Measurements from ENCODE around the gene SEMA3C. TPM values are rescaled to one million over a fixed set of nuclear protein-coding genes. Genes with fewer than 3 reads are reported as not detected.

Gene SEMA3C
- total RNA-seq, 2 donors from 2014 or later, result 89.2 to 184 TPM

DNA sequence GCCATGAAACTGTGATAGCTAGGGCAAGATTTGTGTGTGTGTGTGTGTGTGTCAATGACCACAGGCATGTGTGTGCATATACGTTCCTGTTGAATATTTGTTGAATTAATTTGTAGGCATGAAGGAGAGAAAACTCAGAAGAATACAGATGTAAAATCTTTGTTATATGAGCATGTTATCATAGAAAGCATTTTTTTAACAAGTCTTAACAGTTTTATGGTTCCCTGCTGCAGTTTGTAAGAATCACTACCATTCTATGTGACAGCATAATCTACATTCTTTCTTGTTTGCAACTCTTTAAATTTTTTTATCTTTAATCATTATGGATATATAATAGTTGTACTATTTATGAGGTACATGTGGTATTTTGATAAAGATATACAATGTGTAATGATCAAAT lies 150.1 kb downstream of the SEMA3C start:
- TF ChIP-seq, protein P1, sequence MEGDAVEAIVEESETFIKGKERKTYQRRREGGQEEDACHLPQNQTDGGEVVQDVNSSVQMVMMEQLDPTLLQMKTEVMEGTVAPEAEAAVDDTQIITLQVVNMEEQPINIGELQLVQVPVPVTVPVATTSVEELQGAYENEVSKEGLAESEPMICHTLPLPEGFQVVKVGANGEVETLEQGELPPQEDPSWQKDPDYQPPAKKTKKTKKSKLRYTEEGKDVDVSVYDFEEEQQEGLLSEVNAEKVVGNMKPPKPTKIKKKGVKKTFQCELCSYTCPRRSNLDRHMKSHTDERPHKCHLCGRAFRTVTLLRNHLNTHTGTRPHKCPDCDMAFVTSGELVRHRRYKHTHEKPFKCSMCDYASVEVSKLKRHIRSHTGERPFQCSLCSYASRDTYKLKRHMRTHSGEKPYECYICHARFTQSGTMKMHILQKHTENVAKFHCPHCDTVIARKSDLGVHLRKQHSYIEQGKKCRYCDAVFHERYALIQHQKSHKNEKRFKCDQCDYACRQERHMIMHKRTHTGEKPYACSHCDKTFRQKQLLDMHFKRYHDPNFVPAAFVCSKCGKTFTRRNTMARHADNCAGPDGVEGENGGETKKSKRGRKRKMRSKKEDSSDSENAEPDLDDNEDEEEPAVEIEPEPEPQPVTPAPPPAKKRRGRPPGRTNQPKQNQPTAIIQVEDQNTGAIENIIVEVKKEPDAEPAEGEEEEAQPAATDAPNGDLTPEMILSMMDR (IDR thresholded peaks at IDR 0.05), result no peak
- H3K4me3 ChIP-seq, result no peak overlapping the region
- no peaks in the 10 kb centered on the region for H3K27me3 ChIP-seq (replicated peaks; ENCODE audit: insufficient read depth)
- no peaks in the 10 kb centered on the region for H3K9me3 ChIP-seq
- peaks cover 6% of the 10 kb centered on the region for H3K36me3 ChIP-seq
- DNase-seq (ENCODE audit: low spot score) (no peak), ATAC-seq (ENCODE audit: insufficient number of reproducible peaks, low FRiP score, low read depth) (no peak)
- no peak overlapping the region for H3K27ac ChIP-seq
- H3K4me1 ChIP-seq (ENCODE audit: control insufficient read depth in 1 of 2, low read depth in 2 of 2), result peaks cover 0 to 9% of the 10 kb centered on the region in 2 donors

DNA sequence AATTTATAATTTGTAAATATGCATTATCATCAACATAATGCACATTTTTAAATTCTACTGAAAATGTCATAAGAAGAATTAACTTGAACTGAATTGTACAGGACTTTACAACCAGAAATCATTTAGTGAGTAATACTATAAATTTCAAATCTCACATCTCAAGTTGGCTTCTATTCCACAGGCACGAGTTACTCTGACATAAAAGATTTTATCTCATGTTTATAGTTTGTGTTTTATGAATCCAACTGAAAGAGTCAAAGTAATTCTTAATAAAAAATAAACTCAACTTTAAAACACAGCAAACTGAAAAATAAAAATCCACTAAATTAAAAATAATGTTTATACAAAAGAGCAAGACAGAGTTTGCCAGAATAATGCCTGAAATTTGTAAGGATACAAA lies 151.2 kb downstream of the SEMA3C start:
- Histone ChIP-seq H3K27me3 (replicated peaks; ENCODE audit: insufficient read depth) (no peaks in the 10 kb centered on the region), H3K4me1 (ENCODE audit: control insufficient read depth in 1 of 2, low read depth in 2 of 2) (peaks cover 0 to 7% of the 10 kb centered on the region in 2 donors), H3K36me3 (peaks cover 6% of the 10 kb centered on the region), H3K27ac (no peak overlapping the region), H3K4me3 (no peak overlapping the region), H3K9me3 (no peaks in the 10 kb centered on the region)
- DNase-seq (ENCODE audit: low spot score) (no peak), ATAC-seq (ENCODE audit: insufficient number of reproducible peaks, low FRiP score, low read depth) (no peak)
- TF ChIP-seq, protein P1 (IDR thresholded peaks at IDR 0.05), result no peak

DNA sequence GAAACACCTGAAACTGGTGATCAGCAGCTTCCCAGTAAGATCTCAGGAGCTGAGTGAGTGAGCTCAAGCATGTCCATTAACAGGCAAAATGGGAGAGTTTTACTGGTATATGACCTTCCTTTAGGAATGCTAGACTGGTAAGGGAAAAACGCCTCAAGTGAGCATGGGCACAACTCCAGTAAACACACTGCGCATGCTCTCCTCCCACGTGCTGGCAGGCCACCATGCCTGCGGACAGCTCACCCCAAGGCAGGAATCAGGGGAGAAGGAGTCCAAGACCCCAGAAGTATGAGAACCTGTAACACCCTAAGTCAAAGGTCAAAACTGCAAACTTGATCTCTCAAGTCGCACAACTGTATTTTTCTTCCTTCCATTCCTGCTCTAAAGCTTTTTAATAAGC lies 152.1 kb downstream of the SEMA3C start:
- Histone ChIP-seq H3K36me3 (peaks cover 6% of the 10 kb centered on the region), H3K9me3 (no peaks in the 10 kb centered on the region), H3K4me3 (no peak overlapping the region), H3K27ac (no peak overlapping the region), H3K27me3 (replicated peaks; ENCODE audit: insufficient read depth) (no peaks in the 10 kb centered on the region), H3K4me1 (ENCODE audit: control insufficient read depth in 1 of 2, low read depth in 2 of 2) (peaks cover 0 to 5% of the 10 kb centered on the region in 2 donors)
- no peak for ATAC-seq (ENCODE audit: insufficient number of reproducible peaks, low FRiP score, low read depth)
- no peak for DNase-seq (ENCODE audit: low spot score)
- TF ChIP-seq, protein P1 (IDR thresholded peaks at IDR 0.05), result no peak

DNA sequence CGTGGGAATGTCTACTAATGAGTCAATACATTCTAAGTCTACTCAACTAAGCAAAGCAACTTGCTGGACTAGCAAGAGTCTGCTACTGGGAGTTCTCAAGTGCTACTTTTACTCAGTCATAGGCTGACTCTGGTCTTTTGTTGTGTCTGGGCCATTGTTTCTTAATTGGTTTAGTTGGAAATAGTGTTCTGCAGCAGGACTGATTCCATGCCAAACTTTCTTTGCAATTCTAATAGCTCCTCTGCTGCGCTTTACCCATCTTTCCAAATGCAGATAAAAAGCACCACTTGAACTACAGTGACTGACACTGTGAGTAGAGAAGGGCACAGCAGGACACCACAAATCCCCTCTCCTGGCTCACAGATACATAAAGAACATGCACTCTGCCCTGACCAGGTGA lies 154.7 kb downstream of the SEMA3C start:
- peaks cover 6% of the 10 kb centered on the region for H3K36me3 ChIP-seq
- no peak overlapping the region for H3K4me3 ChIP-seq
- no peak for DNase-seq (ENCODE audit: low spot score)
- ATAC-seq (ENCODE audit: insufficient number of reproducible peaks, low FRiP score, low read depth), result no peak
- H3K9me3 ChIP-seq, result no peaks in the 10 kb centered on the region
- H3K4me1 ChIP-seq (ENCODE audit: control insufficient read depth in 1 of 2, low read depth in 2 of 2), result peaks cover 0 to 5% of the 10 kb centered on the region in 2 donors
- no peak overlapping the region for H3K27ac ChIP-seq
- TF ChIP-seq, protein P1 (IDR thresholded peaks at IDR 0.05), result no peak
- no peaks in the 10 kb centered on the region for H3K27me3 ChIP-seq (replicated peaks; ENCODE audit: insufficient read depth)

DNA sequence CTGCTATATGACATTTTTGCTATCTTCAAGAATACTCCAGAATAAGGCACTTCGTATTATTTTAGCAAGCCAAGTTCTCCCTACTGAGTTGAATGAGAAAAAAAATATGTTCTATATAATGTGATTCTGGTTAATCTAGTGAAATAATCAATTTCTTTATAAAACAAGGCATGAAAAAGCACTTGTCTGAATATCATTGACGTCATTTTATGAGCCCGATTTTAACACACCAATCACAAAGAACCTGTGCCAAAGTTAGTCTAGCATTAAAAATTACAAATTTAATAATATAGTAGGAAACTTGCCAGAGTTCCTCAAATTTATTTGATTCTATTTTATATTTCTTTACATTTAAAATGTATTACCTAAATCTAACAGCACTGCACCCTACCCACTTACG lies 155.1 kb downstream of the SEMA3C start:
- H3K9me3 ChIP-seq, result no peaks in the 10 kb centered on the region
- H3K27ac ChIP-seq, result no peak overlapping the region
- DNase-seq (ENCODE audit: low spot score) (no peak), ATAC-seq (ENCODE audit: insufficient number of reproducible peaks, low FRiP score, low read depth) (no peak)
- H3K4me3 ChIP-seq, result no peak overlapping the region
- no peaks in the 10 kb centered on the region for H3K27me3 ChIP-seq (replicated peaks; ENCODE audit: insufficient read depth)
- TF ChIP-seq, protein P1 (IDR thresholded peaks at IDR 0.05), result no peak
- peaks cover 0 to 5% of the 10 kb centered on the region in 2 donors for H3K4me1 ChIP-seq (ENCODE audit: control insufficient read depth in 1 of 2, low read depth in 2 of 2)
- peaks cover 6% of the 10 kb centered on the region for H3K36me3 ChIP-seq

Measured in thoracic aorta (tissue), 2 donors.